ENCODE data around the gene CDCP1.

DNA sequence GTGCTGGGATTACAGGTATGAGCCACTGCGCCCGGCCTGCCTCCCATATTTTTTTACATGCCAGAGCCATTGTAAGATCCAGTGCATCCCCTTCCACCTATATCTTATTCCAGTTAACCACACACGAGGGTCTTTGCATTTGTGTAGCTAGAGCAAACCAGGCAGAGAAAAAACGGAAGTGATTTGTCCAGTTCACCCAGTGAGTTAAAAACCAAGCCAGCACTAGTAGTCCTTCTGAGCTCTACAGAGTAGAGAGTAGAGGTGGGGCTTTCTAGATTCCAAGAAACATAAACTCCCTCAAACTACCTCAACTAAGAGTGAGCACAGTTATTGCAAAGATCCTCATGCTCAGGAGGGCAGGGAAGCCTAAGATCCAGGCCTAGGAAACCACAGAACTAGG, 45.2 kb upstream of the CDCP1 start:
- TF ChIP-seq POLR2AphosphoS5 (IDR thresholded peaks at IDR 0.05) (no peak), EP300 (IDR thresholded peaks at IDR 0.05; ENCODE audit: low read depth) (no peak)

All from transverse colon (tissue), 3 donors.